Measurements from ENCODE around the gene SYT13.
A peak's percentile ranks its signal among the peaks of the same experiment; 100 is the strongest.

Gene SYT13

GRCh38 chr11:45215098-45215865, 70.9 kb downstream of the SYT13 start:
- no peak for DNase-seq

GRCh38 chr11:45213717-45214116, 72.4 kb downstream of the SYT13 start:
- DNase-seq = no peak

- DNase-seq = no peak
Measured at GRCh38 chr11:45213316-45213665, 72.8 kb downstream of the SYT13 start.

DNA sequence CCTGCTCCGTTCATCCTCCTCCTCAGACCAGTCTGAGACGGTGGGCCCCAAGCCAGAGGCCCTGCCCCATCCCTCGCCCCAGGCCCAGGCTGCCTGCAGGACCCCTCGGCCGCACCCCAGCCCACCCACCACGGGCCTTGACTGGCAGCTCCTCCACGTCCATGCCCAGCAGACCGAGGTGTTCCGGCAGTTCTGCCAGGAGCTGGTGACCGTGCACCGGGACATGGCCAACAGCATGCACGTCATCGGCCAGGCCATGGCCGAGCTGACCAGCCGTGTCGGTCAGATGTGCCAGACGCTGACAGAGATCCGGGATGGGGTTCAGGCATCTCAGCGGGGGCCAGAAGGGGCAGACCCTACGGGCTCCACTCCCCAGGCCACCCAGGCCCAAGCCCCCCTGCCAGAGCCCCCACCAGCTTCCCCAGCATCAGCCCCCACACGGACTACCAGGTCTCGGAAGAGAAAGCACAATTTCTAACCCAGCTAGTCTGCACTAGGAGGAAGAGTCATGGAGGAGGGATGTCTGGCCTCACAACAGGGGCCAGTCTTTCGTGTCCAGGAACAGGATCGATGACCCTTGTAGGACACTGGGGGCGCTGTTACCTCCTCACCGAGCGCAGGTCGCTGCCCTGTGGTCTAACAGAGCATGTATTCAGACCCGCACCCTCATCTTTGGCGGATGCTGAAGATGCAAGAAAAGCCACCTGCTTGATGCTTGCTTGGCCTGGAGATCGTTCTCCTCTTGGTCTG, 73.4 kb downstream of the SYT13 start:
- peak; percentile 15 for DNase-seq

GRCh38 chr11:45211732-45212131, 74.4 kb downstream of the SYT13 start:
- no peak for DNase-seq

GRCh38 chr11:45210846-45211245, 75.3 kb downstream of the SYT13 start:
- no peak for DNase-seq

DNA sequence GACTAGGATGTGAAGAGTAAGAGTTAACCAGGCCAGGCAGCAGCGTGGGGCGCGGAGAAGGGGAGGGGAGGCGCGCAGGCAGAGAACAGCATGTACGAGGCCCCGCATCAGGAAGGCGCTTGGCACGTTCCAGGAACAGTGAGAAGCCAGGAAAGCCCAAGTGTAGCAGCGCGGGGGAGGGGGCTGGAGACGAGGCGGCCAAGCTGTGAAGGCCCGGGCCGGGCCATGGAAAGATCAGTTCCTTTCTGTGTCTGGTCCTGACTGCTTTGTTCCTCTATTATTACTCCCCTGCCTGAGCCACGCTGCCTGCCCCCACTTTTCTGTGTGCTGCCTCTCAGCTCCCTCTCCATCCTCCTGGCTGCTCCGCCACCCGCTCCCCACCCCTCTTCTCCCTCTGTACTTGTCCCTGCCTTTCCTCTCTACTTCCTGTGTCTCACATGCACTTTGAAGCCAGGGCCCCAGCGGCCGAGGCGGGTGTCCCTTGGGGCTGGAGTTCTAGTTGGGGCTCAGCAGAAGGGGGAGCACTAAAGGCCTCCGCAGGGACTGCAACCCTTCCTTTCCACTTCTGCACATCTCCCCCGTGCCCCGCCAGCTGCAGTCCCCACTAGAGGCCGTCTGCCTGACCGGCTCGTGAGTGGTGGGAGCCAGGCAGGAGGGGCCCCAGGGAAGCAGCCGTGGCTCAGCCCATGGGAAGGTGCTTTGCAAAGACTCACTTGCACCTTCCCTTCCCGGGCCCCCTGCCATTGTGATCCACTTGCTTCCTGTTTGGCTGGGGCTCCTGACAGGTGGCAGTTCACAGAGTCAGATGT, 76.0 kb downstream of the SYT13 start:
- no peak for DNase-seq

DNA sequence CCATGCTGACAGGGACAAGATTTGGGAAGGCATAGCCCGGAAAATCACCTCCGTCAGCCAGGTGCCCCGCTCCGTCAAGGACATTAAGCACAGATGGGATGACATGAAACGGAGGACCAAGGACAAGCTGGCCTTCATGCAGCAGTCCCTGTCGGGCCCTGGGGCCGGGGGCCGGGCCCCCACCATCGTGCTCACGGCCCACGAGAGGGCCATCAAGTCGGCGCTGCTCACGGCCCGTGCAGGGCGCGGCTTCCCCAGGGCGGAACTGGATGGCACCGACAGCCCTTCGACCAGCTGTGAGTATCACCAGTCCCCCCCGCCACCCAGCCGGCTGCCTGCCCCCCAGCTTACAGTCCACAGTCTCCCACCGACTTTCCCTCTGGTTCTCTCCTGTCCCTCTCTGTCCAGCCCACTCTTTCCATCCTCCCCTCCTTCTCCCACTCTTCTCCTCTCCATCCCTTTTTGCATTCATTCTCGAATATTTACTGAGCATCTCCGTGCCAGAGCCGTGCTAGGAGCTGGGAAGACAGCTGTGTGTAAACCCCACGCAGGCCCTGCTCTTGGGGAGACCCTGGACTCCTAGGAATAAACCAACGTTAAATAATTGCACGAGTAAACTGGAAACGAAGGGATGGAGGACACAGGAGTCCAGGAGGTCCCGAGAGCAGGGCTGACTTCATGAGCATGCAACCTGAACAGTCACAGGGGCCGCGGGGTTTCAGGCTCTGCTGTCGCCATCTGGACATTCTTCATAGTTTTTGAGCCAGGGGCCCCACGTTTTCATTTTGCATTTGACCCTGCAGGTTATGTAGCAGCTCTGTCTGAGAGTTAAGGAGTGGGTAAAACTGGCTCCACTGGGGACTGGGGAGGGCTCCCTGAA, 76.9 kb downstream of the SYT13 start:
- no peak for DNase-seq

DNA sequence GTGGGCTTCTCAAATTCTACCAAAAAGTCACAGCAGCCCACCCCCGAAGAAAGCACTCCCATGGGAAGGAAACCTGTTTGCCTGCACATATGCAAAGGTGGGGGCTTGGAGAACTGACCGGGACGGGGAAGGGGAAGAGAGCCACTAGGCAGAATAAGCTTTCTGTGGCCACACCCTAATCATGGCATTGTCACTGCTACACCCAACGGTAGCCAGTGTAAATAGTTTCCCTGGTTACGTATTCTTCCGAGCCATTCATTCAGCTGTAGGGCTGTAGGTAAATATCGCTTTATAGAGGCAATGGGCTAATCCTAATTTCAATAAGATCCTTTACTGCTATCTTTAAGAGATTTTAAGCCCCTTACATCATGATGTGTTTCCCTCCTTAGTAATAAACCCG, 78.0 kb downstream of the SYT13 start:
- no peak for DNase-seq

GRCh38 chr11:45205978-45206377, 80.2 kb downstream of the SYT13 start:
- no peak for DNase-seq

- no peak for DNase-seq
Measured at GRCh38 chr11:45204761-45205160, 81.4 kb downstream of the SYT13 start.

- no peak for DNase-seq
Measured at GRCh38 chr11:45193695-45194094, 92.4 kb downstream of the SYT13 start.

Data from RPMI8226 (cell line).